Ureter (tissue), 1 donor: ENCODE measurements around the gene TUFM. TPM values are rescaled to one million over a fixed set of nuclear protein-coding genes. Genes with fewer than 3 reads are reported as not detected.
"Not testable (repeated sequence)": the region's sequence is repeated elsewhere in the genome, so short reads cannot be mapped to it uniquely, and the experiment has no call there.

Experiments
- DNase-seq: peaks from one replicate; pipeline ENCODE4 v3.0.0-alpha.2; 2020; ENCODE audit warnings: low spot score
- total RNA-seq: library from RNA; stranded (reverse); gene quantifications from one replicate; pipeline ENCODE4 v1.2.4, GENCODE V29; 2023
- donor health status: DM: yes; HTN: yes; CAD: no.

TUFM gene
- total RNA-seq, 1 donor from 2014 or later = 150 TPM

DNA sequence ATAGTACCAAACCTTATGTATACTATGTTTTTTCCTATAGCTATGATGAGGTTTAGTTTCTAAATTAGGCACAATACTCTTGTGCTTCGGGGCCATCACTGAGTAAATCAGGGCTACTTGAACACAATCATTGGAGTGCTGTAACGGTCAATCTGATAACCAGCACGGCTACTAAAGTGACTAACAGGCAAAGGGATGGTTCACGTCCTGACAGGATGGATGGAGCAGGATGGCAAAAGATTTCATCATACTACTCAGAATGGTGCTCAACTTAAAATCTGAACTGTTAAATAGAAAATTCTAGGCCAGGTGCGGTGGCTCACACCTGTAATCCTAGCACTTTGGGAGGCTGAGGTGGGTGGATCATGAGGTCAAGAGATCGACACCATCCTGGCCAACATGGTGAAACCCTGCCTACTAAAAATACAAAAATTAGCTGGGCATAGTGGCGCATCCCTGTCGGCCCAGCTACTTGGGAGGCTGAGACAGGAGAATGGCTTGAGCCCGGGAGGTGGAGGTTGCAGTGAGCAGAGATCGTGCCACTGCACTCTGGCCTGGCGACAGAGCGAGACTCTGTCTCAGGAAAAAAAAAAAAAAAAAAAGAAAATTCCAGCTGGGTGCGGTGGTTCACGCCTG lies 7.0 kb downstream of the TUFM start:
- no peak for DNase-seq

- no peak for DNase-seq
Observed at GRCh38 chr16:28838558-28838918, 7.6 kb downstream of the TUFM start.

GRCh38 chr16:28837672-28838557 lies 8.2 kb downstream of the TUFM start:
- DNase-seq = no peak

DNA sequence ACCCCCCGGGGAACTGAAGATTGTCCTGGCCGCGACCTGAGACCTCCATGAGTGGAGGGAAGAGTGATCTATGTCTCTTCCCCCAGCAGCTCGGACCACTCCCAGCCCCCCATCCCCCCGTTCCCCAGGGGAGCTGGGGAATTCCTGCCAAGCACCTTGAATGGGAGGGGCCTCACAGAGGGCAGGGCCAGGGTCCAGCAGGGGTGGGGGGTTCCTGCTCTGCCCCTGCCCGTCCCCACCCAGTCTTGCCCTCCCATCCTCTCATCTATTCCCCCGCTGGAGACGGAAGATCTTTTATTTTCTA lies 9.4 kb downstream of the TUFM start:
- DNase-seq = no peak

- no peak for DNase-seq
Observed at GRCh38 chr16:28835864-28836760, 10.0 kb downstream of the TUFM start.

DNA sequence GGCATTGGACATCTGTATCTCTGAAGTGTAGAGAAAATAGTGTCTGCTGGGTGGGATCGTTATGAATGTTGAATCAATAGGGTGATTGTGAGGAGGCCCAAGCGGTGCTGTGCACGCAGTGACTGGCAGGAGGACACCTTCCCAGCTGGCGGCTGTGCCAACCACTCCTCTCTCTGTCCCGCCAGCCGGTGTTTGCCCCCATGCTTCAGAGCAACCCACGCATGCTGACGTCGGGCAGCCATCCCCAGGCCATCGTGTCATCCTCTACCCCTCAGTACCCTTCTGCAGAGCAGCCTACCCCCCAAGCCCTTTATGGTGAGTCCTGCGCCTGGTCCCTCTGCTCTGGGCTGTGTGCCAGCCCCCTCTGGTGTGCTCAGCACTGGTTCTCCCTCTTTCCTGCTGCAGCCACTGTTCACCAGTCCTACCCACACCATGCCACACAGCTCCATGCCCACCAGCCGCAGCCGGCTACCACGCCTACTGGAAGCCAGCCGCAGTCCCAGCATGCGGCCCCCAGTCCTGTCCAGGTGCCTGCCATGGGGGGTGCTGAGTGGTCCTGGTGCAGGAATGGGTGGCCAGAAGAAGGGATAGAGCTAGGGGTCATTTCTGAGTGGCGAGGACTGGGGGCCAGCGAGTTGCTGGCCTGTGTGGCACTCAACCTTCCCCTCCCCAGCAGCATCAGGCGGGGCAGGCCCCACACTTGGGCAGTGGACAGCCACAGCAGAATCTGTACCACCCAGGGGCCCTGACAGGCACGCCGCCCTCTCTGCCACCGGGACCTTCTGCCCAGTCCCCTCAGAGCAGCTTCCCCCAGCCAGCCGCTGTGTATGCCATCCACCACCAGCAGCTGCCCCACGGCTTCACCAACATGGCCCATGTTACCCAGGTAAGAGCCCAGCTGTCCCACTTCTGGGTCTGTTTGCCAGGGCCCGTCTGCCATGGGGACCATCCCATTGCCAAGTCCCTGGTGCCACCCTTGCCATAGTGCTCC lies 11.0 kb downstream of the TUFM start:
- no peak for DNase-seq

DNA sequence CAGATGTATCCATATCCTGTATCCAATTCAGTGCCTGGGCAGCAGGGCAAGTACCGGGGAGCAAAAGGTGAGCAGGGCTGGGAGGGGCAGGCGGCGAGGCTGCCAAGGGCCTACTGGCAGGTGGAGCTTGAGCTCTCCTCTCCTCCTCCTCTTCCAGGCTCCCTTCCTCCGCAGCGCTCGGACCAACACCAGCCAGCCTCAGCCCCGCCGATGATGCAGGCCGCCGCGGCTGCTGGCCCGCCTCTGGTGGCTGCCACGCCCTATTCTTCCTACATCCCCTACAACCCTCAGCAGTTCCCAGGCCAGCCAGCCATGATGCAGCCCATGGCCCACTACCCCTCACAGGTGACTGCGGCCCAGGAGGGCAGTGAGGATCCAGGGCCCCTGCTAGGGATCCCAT lies 11.8 kb downstream of the TUFM start:
- no peak for DNase-seq

DNA sequence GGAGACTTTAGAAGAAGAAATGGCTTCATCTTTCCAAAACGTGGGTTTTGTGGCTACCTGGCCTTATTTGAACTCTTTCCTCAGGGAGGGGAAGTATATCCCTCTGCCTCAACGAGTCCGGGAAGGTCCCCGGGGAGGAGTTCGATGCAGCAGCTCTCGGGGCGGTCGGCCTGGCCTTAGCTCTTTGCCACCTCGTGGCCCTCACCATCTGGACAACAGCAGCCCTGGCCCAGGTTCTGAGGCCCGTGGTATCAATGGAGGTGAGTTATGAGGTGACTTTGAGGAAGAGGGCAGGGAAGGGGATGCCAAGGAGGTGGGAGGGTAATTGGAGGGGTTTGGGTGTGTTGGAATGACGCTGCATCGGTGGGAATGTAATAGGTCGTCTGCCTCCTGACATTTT lies 15.6 kb downstream of the TUFM start:
- no peak for DNase-seq

GRCh38 chr16:28829747-28830146 lies 16.4 kb downstream of the TUFM start:
- no peak for DNase-seq

GRCh38 chr16:28826141-28826540 lies 20.0 kb downstream of the TUFM start:
- no peak for DNase-seq

GRCh38 chr16:28824717-28824973 lies 21.5 kb downstream of the TUFM start:
- DNase-seq = no peak

DNA sequence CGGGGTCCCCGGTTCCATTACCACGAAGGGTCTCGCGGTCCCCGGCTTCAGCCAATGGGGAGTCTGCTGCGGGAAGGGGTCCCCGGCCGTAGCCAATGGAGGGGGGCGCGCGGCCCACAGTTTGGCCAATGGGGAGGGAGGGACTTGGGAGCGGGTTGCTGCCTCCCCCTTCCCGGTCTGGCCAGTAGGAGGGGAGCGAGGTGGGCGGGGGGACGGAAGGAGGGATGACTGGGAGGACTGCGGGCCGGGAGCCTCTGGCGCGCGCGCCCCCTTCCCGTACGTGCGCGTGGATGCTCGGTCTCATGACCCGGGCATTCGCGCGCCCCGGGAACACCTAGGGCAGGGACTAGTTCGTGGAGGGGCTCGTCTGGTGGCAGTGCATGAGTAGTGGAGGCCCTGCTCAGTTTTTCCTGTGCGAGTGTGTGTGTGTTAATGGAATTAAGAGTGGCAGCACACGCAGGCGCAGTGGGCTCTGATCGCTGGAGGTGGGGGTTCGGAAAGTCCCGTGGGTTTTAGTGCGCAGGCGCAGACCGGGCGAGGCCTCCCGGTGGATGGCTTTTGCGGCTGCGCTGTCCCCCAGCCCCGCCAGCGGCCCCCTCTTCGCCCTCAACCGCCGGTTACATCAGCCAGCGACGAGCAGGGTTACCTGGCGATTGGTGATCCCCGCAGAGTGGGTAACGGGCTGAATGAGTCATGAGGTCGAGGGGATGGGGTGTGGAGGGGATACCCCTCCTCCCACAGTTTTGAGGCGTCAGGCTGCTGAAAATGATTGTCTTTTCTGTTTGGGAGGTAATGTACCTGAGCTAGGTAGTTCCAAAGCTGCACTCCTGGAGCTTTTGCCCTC lies 22.1 kb downstream of the TUFM start:
- DNase-seq = peak; percentile 98

DNA sequence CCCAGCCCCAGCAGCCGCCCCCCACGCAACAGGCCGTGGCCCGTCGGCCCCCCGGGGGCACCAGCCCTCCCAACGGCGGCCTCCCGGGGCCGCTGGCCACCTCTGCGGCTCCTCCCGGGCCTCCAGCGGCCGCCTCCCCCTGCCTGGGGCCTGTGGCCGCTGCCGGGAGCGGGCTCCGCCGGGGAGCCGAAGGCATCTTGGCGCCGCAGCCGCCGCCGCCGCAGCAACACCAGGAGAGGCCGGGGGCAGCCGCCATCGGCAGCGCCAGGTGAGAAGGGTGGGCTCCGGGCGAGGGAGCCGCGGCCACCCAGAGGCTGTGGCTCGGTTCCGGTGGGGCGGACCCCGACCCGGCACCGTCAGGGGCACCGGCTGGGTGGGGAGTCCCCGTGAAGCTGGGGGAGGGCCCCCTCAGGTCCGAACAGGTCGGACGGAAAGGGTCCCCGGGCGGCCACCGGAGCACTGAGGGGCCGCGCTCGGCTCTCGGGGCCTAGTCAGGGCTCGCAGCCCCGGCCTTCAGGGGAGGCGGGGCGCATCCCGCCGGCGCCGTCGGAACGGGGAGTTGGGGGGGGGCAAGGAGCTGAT lies 22.8 kb downstream of the TUFM start:
- DNase-seq = no peak

GRCh38 chr16:28822520-28823290 lies 23.4 kb downstream of the TUFM start, which contains the start of gene ATXN2L:
ATXN2L (plus strand) TSS chr16:28822999; CDS start chr16:28823260, 261 bp downstream.
- DNase-seq = peak; percentile 95

DNA sequence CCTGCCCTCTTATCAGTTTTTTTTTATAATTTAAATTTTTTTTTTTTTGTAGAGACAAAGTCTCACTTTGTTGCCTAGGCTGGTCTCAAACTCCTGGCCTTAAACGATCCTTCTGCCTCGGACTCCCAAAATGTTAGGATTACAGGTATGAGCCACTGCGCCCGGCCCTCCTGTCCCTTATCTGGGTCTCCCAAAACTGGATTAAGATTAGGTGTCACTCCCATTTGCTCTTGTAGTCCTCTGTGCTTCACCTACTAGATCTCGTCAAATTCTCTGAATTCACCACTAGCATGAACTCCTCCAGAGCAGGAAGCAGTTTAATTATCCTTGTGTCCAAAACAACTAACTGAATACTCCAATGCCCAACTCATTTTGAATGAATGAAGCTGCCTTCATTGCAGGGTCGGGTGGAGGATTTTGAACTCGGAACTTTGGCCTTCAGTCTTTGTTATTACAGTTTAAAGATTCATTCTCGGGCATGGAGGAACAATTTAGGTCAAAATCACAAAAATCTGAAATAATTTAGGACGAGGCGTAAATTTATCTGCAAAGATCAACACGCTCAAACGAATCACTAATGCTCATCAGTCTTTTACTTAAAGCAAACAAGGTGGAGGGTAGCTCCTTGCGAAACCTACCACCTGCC lies 24.2 kb downstream of the TUFM start:
- DNase-seq = no peak

- DNase-seq = not testable (repeated sequence)
Observed at GRCh38 chr16:28820546-28820945, 25.6 kb downstream of the TUFM start.

DNA sequence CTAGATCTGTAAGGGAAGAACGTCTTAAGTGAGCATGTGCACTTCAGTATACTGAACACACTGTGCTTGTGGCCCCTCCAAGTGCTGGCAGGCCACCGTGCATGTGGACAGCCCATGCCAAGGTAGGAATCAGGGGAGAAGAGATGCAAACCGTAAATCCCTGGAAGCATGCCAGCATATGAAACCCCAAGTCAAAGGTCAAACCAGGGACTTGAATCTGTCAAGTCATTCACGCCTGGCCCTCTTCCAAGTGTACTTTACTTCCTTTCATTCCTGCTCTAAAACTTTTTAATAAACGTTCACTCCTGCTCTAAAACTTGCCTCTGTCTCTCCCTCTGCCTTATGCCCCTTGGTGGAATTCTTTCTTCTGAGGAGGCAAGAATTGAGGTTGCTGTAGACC lies 26.1 kb downstream of the TUFM start:
- no peak for DNase-seq

- not testable (repeated sequence) for DNase-seq
Observed at GRCh38 chr16:28807445-28808120, 38.6 kb downstream of the TUFM start.
